IMR-90 (cell line): ENCODE measurements around the gene PDE4B. TPM values are rescaled to one million over a fixed set of nuclear protein-coding genes. Genes with fewer than 3 reads are reported as not detected.

ENCODE experiments used
- ATAC-seq: fragments of 200-7000 bp; cut with Tn5 transposase; 2 replicates; pipeline ENCODE4 v1.9.1; 2020; ENCODE audit warnings: low read depth, mild to moderate bottlenecking, moderate library complexity
- BruUV-seq: library from RNA; stranded (reverse); fragments of 400-500 nt; replicated peaks from 2 replicates; lab custom pipeline; 2021; lab: Mats Ljungman, UMichigan
- CTCF ChIA-PET: fragments of 300-600 bp; formaldehyde crosslinking; extraction: SDS; loops from one replicate; lab custom pipeline; 2021; ENCODE audit warnings: antibody characterized with exemption; lab: Yijun Ruan, JAX
- POLR2A ChIA-PET: fragments of 300-600 bp; sonication (Branson Sonifier 250); formaldehyde crosslinking; loops from one replicate; lab custom pipeline; 2022; ENCODE audit warnings: antibody characterized with exemption; ENCODE audit not compliant: unreplicated experiment; lab: Charles Lee
- DNase-seq: peaks from one replicate; pipeline ENCODE4 v3.0.0; 2013
- H2AFZ ChIP-seq: replicated peaks from 2 replicates; pipeline ENCODE3; 2013; ENCODE audit warnings: low read length, mild to moderate bottlenecking; ENCODE audit not compliant: poor library complexity
- H2AK5ac ChIP-seq: 2 replicates; pipeline ENCODE4 v1.6.1; 2013; ENCODE audit warnings: low read depth, low read length, inconsistent platforms
- H2AK9ac ChIP-seq: replicated peaks from 2 replicates; pipeline ENCODE3; 2013; ENCODE audit warnings: mild to moderate bottlenecking, low read depth, low read length, moderate library complexity; ENCODE audit not compliant: poor library complexity
- H2BK120ac ChIP-seq: 2 replicates; pipeline ENCODE4 v1.6.1; 2013; ENCODE audit warnings: low read depth, low read length, inconsistent platforms
- H2BK15ac ChIP-seq: 3 replicates; pipeline ENCODE4 v1.6.1; 2013; ENCODE audit warnings: low read depth, low read length, inconsistent platforms
- H2BK20ac ChIP-seq: 2 replicates; pipeline ENCODE4 v1.6.1; 2013; ENCODE audit warnings: low read depth, mild to moderate bottlenecking, inconsistent platforms, low read length, moderate library complexity
- H2BK5ac ChIP-seq: 2 replicates; pipeline ENCODE4 v1.6.1; 2013; ENCODE audit warnings: mild to moderate bottlenecking, low read depth, low read length, inconsistent platforms; ENCODE audit not compliant: poor library complexity, severe bottlenecking
- H3K14ac ChIP-seq: replicated peaks from 2 replicates; pipeline ENCODE4 v1.6.1; 2013; ENCODE audit warnings: low read depth, low read length, inconsistent platforms
- H3K18ac ChIP-seq: 2 replicates; pipeline ENCODE4 v1.6.1; 2013; ENCODE audit warnings: low read depth, low read length, control low read depth
- H3K23ac ChIP-seq: 2 replicates; pipeline ENCODE4 v1.6.1; 2013; ENCODE audit warnings: low read depth, low read length, inconsistent platforms
- H3K27ac ChIP-seq: 2 replicates; pipeline ENCODE4 v1.5.1; 2013; ENCODE audit warnings: mild to moderate bottlenecking, control low read depth, low read length; ENCODE audit not compliant: insufficient read depth
- H3K27me3 ChIP-seq: 2 replicates; pipeline ENCODE4 v1.6.1; 2013; ENCODE audit warnings: low read length; ENCODE audit not compliant: control insufficient read depth, insufficient read depth
- H3K36me3 ChIP-seq: 2 replicates; pipeline ENCODE4 v1.6.1; 2013; ENCODE audit warnings: low read length, mixed read lengths; ENCODE audit not compliant: control insufficient read depth, insufficient read depth
- H3K4ac ChIP-seq: 2 replicates; pipeline ENCODE4 v1.6.1; 2013; ENCODE audit warnings: low read depth, low read length, inconsistent platforms
- H3K4me1 ChIP-seq: 2 replicates; pipeline ENCODE4 v1.6.1; 2013; ENCODE audit warnings: low read length, mixed read lengths; ENCODE audit not compliant: control insufficient read depth, insufficient read depth
- H3K4me2 ChIP-seq: 2 replicates; pipeline ENCODE4 v1.6.1; 2013; ENCODE audit warnings: low read depth, mild to moderate bottlenecking, control low read depth, low read length, moderate library complexity
- H3K4me3 ChIP-seq: 2 replicates; pipeline ENCODE4 v1.5.1; 2013; ENCODE audit warnings: low read depth, mild to moderate bottlenecking, control low read depth, low read length, moderate library complexity; ENCODE audit not compliant: insufficient read depth
- H3K56ac ChIP-seq: 2 replicates; pipeline ENCODE4 v1.6.1; 2013; ENCODE audit warnings: low read length, inconsistent platforms; ENCODE audit not compliant: insufficient read depth; ENCODE audit errors: extremely low read depth
- H3K79me1 ChIP-seq, 2 experiments: 2 replicates each; pipeline ENCODE4 v1.6.1; 2013; ENCODE audit warnings: low read length in 2 of 2, inconsistent platforms in 1 of 2, low read depth in 1 of 2
- H3K9ac ChIP-seq: 2 replicates; pipeline ENCODE4 v1.6.1; 2013; ENCODE audit warnings: low read depth, low read length, control low read depth
- H3K9me1 ChIP-seq: 2 replicates; pipeline ENCODE4 v1.6.1; 2013; ENCODE audit warnings: low read length, inconsistent platforms; ENCODE audit not compliant: insufficient read depth
- H3K9me3 ChIP-seq: 2 replicates; pipeline ENCODE4 v1.6.1; 2013; ENCODE audit warnings: low read length; ENCODE audit not compliant: control insufficient read depth, insufficient read depth
- H4K20me1 ChIP-seq: 2 replicates; pipeline ENCODE4 v1.6.1; 2013; ENCODE audit warnings: low read length, inconsistent platforms; ENCODE audit not compliant: insufficient read depth
- H4K5ac ChIP-seq: 2 replicates; pipeline ENCODE4 v1.6.1; 2013; ENCODE audit warnings: mild to moderate bottlenecking, low read depth, low read length, control low read depth
- H4K8ac ChIP-seq, 2 experiments: 2 replicates each; pipeline ENCODE4 v1.6.1; 2013; ENCODE audit warnings: low read depth in 2 of 2, low read length in 2 of 2, control low read depth in 1 of 2, inconsistent platforms in 1 of 2
- H4K91ac ChIP-seq: 2 replicates; pipeline ENCODE4 v1.6.1; 2013; ENCODE audit warnings: low read depth, low read length, inconsistent platforms; ENCODE audit not compliant: insufficient read depth
- BHLHE40 ChIP-seq: fragments of 150-350 bp; IDR thresholded peaks from 2 replicates; pipeline ENCODE4 v1.6.1; 2016; ENCODE audit warnings: mild to moderate bottlenecking, low read depth, low read length
- CEBPB ChIP-seq: IDR thresholded peaks from 2 replicates; pipeline ENCODE4 v1.6.1; 2012; ENCODE audit warnings: low read depth, low read length, improper control_type of control experiment
- CHD1 ChIP-seq: IDR thresholded peaks from 2 replicates; pipeline ENCODE4 v1.6.1; 2012; ENCODE audit warnings: low read depth, low read length, improper control_type of control experiment
- CTCF ChIP-seq: conservative IDR thresholded peaks from 2 replicates; pipeline ENCODE4 v1.5.1; 2012; ENCODE audit warnings: mild to moderate bottlenecking, low read depth, low read length, improper control_type of control experiment
- ELK1 ChIP-seq: fragments of 150-350 bp; IDR thresholded peaks from 2 replicates; pipeline ENCODE4 v1.6.1; 2016; ENCODE audit warnings: low read depth, mild to moderate bottlenecking, low read length, moderate library complexity, borderline replicate concordance
- FOS ChIP-seq: fragments of 150-350 bp; IDR thresholded peaks from 2 replicates; pipeline ENCODE4 v1.6.1; 2016; ENCODE audit warnings: low read depth, low read length
- MAFK ChIP-seq: IDR thresholded peaks from 2 replicates; pipeline ENCODE4 v1.6.1; 2012; ENCODE audit warnings: low read depth, low read length, improper control_type of control experiment
- MAZ ChIP-seq: IDR thresholded peaks from 2 replicates; pipeline ENCODE4 v1.6.1; 2012; ENCODE audit warnings: low read depth, mild to moderate bottlenecking, low read length, improper control_type of control experiment, moderate library complexity, borderline replicate concordance
- MXI1 ChIP-seq: IDR thresholded peaks from 2 replicates; pipeline ENCODE4 v1.6.1; 2012; ENCODE audit warnings: low read depth, mild to moderate bottlenecking, low read length, moderate library complexity, borderline replicate concordance
- NFE2L2 ChIP-seq: fragments of 150-350 bp; IDR thresholded peaks from 2 replicates; pipeline ENCODE4 v1.6.1; 2016; ENCODE audit warnings: low read depth, mild to moderate bottlenecking, low read length
- POLR2A ChIP-seq: IDR thresholded peaks from 2 replicates; pipeline ENCODE4 v1.6.1; 2012; ENCODE audit warnings: mild to moderate bottlenecking, low read depth, low read length
- RCOR1 ChIP-seq: IDR thresholded peaks from 2 replicates; pipeline ENCODE4 v1.6.1; 2012; ENCODE audit warnings: mild to moderate bottlenecking, low read length, improper control_type of control experiment; ENCODE audit not compliant: insufficient replicate concordance
- RFX5 ChIP-seq: IDR thresholded peaks from 2 replicates; pipeline ENCODE4 v1.8.0; 2012; ENCODE audit warnings: low read depth, mild to moderate bottlenecking, low read length, moderate library complexity
- SMC3 ChIP-seq: fragments of 150-350 bp; IDR thresholded peaks from 2 replicates; pipeline ENCODE4 v1.6.1; 2016; ENCODE audit warnings: low read depth, mild to moderate bottlenecking, antibody characterized with exemption, low read length, moderate library complexity
- USF2 ChIP-seq: fragments of 150-350 bp; IDR thresholded peaks from 2 replicates; pipeline ENCODE4 v1.6.1; 2017; ENCODE audit warnings: mild to moderate bottlenecking, antibody characterized with exemption, low read length, low read depth
- WGBS, 2 experiments: methylation state at CpG; one replicate each; pipeline versions ENCODE4 v1.1.5 to v1.1.7; 2013; ENCODE audit warnings: missing lambda C conversion rate in 2 of 2; ENCODE audit not compliant: insufficient read length in 1 of 2; ENCODE audit errors: extremely low coverage in 2 of 2; 5-methylcytosine and 5-hydroxymethylcytosine counted together
- dilution Hi-C: fragments of 300-500 bp; cut with HindIII; formaldehyde crosslinking; loops from one replicate; pipeline ENCODE4 v1.14.3; 2018; ENCODE audit warnings: low sequenced_read_pairs; ENCODE audit not compliant: unreplicated experiment
- in situ Hi-C: fragments of 300-500 bp; cut with MboI; formaldehyde crosslinking; loops from 3 replicates; pipeline ENCODE4 v1.14.3; 2019; ENCODE audit warnings: low sequenced_read_pairs, inconsistent platforms, mixed read lengths
- intact Hi-C: fragments of 100-400 bp; cut with micrococcal nuclease; formaldehyde crosslinking; loops from 2 replicates; pipeline ENCODE4 v1.10.0; 2022
- polyA plus RNA-seq, 3 experiments: library from polyadenylated mRNA; depleted of rRNA; stranded (reverse); fragments of >200 nt; gene quantifications; 2 replicates each; pipeline ENCODE4 v1.2.3, GENCODE V29; 2012; ENCODE audit warnings: low replicate concordance in 1 of 3
- total RNA-seq: library from RNA; depleted of rRNA; stranded (reverse); fragments of >200 nt; gene quantifications from 2 replicates; pipeline ENCODE4 v1.2.3, GENCODE V29; 2012

PDE4B gene
- total and polyA plus RNA-seq, 2 of the 4 experiments (the other 2 are of a cell fraction), result 5.8 to 21.3 TPM

DNA sequence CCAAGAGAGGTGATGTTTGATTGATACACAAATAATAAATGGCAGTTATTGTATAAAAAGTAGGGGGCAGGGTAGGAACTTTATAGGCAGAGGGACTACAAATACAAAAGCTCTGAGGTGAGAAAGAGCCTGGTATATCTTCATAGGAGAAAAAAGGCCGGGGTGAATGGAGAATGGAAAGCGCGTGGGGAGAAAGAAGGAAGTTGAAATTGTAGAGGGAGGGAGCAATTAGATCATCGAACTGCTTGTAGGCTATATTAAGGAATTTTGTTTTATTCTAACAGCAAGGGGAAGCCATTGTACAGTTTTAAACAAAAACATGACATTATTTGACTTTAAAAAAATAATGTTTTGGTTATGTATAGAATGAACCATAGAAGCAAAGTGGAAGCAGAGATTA, 147.4 kb downstream of the PDE4B start:
- no peak overlapping the region for H3K4me2 ChIP-seq
- no peak overlapping the region for H3K14ac ChIP-seq
- POLR2A ChIA-PET, result no interaction called here
- no peak overlapping the region for H3K4ac ChIP-seq
- H4K8ac ChIP-seq, result no peak overlapping the region
- no peaks in the 10 kb centered on the region for H3K4me1 ChIP-seq
- H2BK120ac ChIP-seq, result no peak overlapping the region
- H2AFZ ChIP-seq, result no peak overlapping the region
- no peak overlapping the region for H3K23ac ChIP-seq
- no peaks in the 10 kb centered on the region for H3K79me1 ChIP-seq
- no peaks in the 10 kb centered on the region for H3K9me3 ChIP-seq
- in situ Hi-C loops (loop anchor here (10.0 kb wide), 2 partner anchors 225 to 515 kb away; partner anchors contain the start of genes LEPR and LEPROT), intact Hi-C loops (loop anchor here (10.0 kb wide), 1 partner anchor 875 kb away; no protein-coding TSS in a partner anchor), dilution Hi-C loops (no loop called here)
- peaks cover 3% of the 10 kb centered on the region; the same call in 1 of the 2 replicates for H3K9me1 ChIP-seq
- no peaks in the 10 kb centered on the region for H3K27me3 ChIP-seq
- CTCF ChIA-PET, result no interaction called here
- H2AK9ac ChIP-seq, result no peak overlapping the region
- H3K9ac ChIP-seq, result no peak overlapping the region
- no peak overlapping the region for H2BK15ac ChIP-seq
- no peak overlapping the region for H4K5ac ChIP-seq
- no peak overlapping the region for H3K4me3 ChIP-seq
- no peak overlapping the region for H4K91ac ChIP-seq
- no peak overlapping the region for H3K18ac ChIP-seq
- no peak overlapping the region for H3K27ac ChIP-seq
- no peak overlapping the region for H3K56ac ChIP-seq
- ATAC-seq (no peak), DNase-seq (no peak)
- H4K20me1 ChIP-seq, result no peaks in the 10 kb centered on the region
- TF ChIP-seq CEBPB (no peak), NFE2L2 (no peak), RCOR1 (no peak), RFX5 (no peak), CHD1 (no peak), MAZ (no peak), USF2 (no peak), POLR2A (no peak), MXI1 (no peak), ELK1 (no peak), SMC3 (no peak), FOS (no peak), MAFK (no peak), BHLHE40 (no peak), CTCF (no peak)
- H3K36me3 ChIP-seq, result no peaks in the 10 kb centered on the region
- no peak overlapping the region for H2BK20ac ChIP-seq
- BruUV-seq, result no TSS peak
- H2BK5ac ChIP-seq, result no peak overlapping the region
- WGBS, 2 experiments, result 60 to 100% methylated on average over 1 to 4 of the region's 4 CpGs
- H2AK5ac ChIP-seq, result no peak overlapping the region
